Thyroid gland (tissue), 4 donors: ENCODE measurements around the gene SUGP2. TPM values are rescaled to one million over a fixed set of nuclear protein-coding genes. Genes with fewer than 3 reads are reported as not detected.

Source experiments
- DNase-seq, 2 donors: peaks; one replicate each; pipeline ENCODE4 v3.0.0-alpha.2; 2019
- H3K27ac ChIP-seq, 3 donors: fragments of 200-600 bp; sonication (generic); 1 replicate in 2 of 3; 2 replicates in 1 of 3; pipeline ENCODE4 v1.5.1; 2016 to 2019; ENCODE audit warnings: mild to moderate bottlenecking in 1 of 3, moderate library complexity in 1 of 3
- H3K27me3 ChIP-seq: fragments of 200-600 bp; sonication (generic); one replicate; pipeline ENCODE4 v1.5.1; 2019
- H3K36me3 ChIP-seq, 2 donors: fragments of 200-600 bp; sonication (generic); one replicate each; pipeline ENCODE4 v1.5.1; 2016 to 2019
- H3K4me1 ChIP-seq, 2 donors: fragments of 200-600 bp; sonication (generic); one replicate each; pipeline ENCODE4 v1.5.1; 2017 to 2019
- H3K4me3 ChIP-seq, 3 donors: fragments of 200-600 bp; sonication (generic); replicated peaks in 1 of 3; 1 replicate in 2 of 3; 2 replicates in 1 of 3; pipeline ENCODE4 v1.5.1; 2016; ENCODE audit warnings: mild to moderate bottlenecking in 1 of 3
- H3K9me3 ChIP-seq: fragments of 200-600 bp; sonication (generic); one replicate; pipeline ENCODE4 v1.5.1; 2017
- CTCF ChIP-seq, 6 experiments: fragments of 200-600 bp in 3 of 6; fragments of 450-650 bp in 3 of 6; sonication (generic) in 3 of 6; IDR thresholded peaks; one replicate each; pipeline ENCODE4 v1.5.1; 2016 to 2019; ENCODE audit warnings: antibody characterized with exemption in 6 of 6, mild to moderate bottlenecking in 2 of 6, inconsistent platforms in 1 of 6, moderate library complexity in 1 of 6
- POLR2A ChIP-seq, 2 donors: fragments of 450-650 bp; IDR thresholded peaks; one replicate each; pipeline ENCODE4 v1.6.1; 2017; ENCODE audit warnings: antibody characterized with exemption in 2 of 2, mild to moderate bottlenecking in 2 of 2, moderate library complexity in 1 of 2
- WGBS, 2 donors: methylation state at CpG; one replicate each; pipeline ENCODE4 v1.1.5; 2017; 5-methylcytosine and 5-hydroxymethylcytosine counted together
- intact Hi-C: fragments of 100-400 bp; cut with DNase I; formaldehyde crosslinking; loops from one replicate; pipeline ENCODE4 v1.15.1; 2023
- total RNA-seq, 4 donors: library from RNA; depleted of rRNA; stranded (reverse); fragments of >200 nt; gene quantifications; one replicate each; pipeline ENCODE4 v1.2.3, GENCODE V29; 2016

The SUGP2 gene
- total RNA-seq, 4 donors from 2014 or later: 70.3 to 93.5 (median 82.2) TPM

GRCh38 chr19:18948075-18948975 lies 85.0 kb downstream of the SUGP2 start:
- no peak overlapping the region for H3K4me3 ChIP-seq
- TF ChIP-seq CTCF (IDR thresholded peaks at IDR 0.05) (no peak), POLR2A (IDR thresholded peaks at IDR 0.05) (no peak)
- WGBS, 2 donors: 84 to 89% methylated on average over 7 to 13 of the region's 15 CpGs
- no peak for DNase-seq
- no peak overlapping the region for H3K27ac ChIP-seq
- no peaks in the 10 kb centered on the region for H3K9me3 ChIP-seq
- intact Hi-C loops: no loop called here
- H3K4me1 ChIP-seq: no peaks in the 10 kb centered on the region
- H3K36me3 ChIP-seq: no peaks in the 10 kb centered on the region
- no peaks in the 10 kb centered on the region for H3K27me3 ChIP-seq

- no peaks in the 10 kb centered on the region for H3K4me1 ChIP-seq
- no peaks in the 10 kb centered on the region for H3K36me3 ChIP-seq
- no peak overlapping the region for H3K4me3 ChIP-seq
- intact Hi-C loops: no loop called here
- no peaks in the 10 kb centered on the region for H3K27me3 ChIP-seq
- TF ChIP-seq CTCF (IDR thresholded peaks at IDR 0.05): no peak
- TF ChIP-seq POLR2A (IDR thresholded peaks at IDR 0.05): no peak
- no peaks in the 10 kb centered on the region for H3K9me3 ChIP-seq
- H3K27ac ChIP-seq: no peak overlapping the region
- no peak for DNase-seq
- 85 to 91% methylated on average over 13 to 14 of the region's 14 CpGs for WGBS, 2 donors
These were observed 86.4 kb downstream of the SUGP2 start for GRCh38 chr19:18946918-18947317.

GRCh38 chr19:18946335-18946734 lies 87.0 kb downstream of the SUGP2 start:
- Histone ChIP-seq H3K27ac (no peak overlapping the region), H3K27me3 (no peaks in the 10 kb centered on the region), H3K36me3 (no peaks in the 10 kb centered on the region), H3K4me3 (no peak overlapping the region), H3K4me1 (peaks cover 0 to 3% of the 10 kb centered on the region in 2 donors), H3K9me3 (no peaks in the 10 kb centered on the region)
- TF ChIP-seq CTCF (IDR thresholded peaks at IDR 0.05): no peak
- no peak for DNase-seq
- intact Hi-C loops: no loop called here

GRCh38 chr19:18945297-18945696 lies 88.0 kb downstream of the SUGP2 start:
- no peaks in the 10 kb centered on the region for H3K36me3 ChIP-seq
- no peaks in the 10 kb centered on the region for H3K9me3 ChIP-seq
- TF ChIP-seq CTCF (IDR thresholded peaks at IDR 0.05): no peak
- no peak for TF ChIP-seq POLR2A (IDR thresholded peaks at IDR 0.05)
- intact Hi-C loops: no loop called here
- no peaks in the 10 kb centered on the region for H3K27me3 ChIP-seq
- H3K27ac ChIP-seq: no peak overlapping the region
- peaks cover 0 to 3% of the 10 kb centered on the region in 2 donors for H3K4me1 ChIP-seq
- WGBS, 2 donors: 90 to 92% methylated on average over 9 of the region's 9 CpGs
- no peak for DNase-seq
- H3K4me3 ChIP-seq: no peak overlapping the region

- no peaks in the 10 kb centered on the region for H3K9me3 ChIP-seq
- H3K4me1 ChIP-seq: peaks cover 9 to 15% of the 10 kb centered on the region in 2 donors
- no peaks in the 10 kb centered on the region for H3K36me3 ChIP-seq
- intact Hi-C loops: loop anchor here (5.0 kb wide), 1 partner anchor 44 kb away; no protein-coding TSS in a partner anchor
- DNase-seq: no peak
- no peaks in the 10 kb centered on the region for H3K27me3 ChIP-seq
- H3K4me3 ChIP-seq: no peak overlapping the region
- 86 to 87% methylated on average over 4 of the region's 4 CpGs for WGBS, 2 donors
- TF ChIP-seq POLR2A (IDR thresholded peaks at IDR 0.05) (no peak), CTCF (IDR thresholded peaks at IDR 0.05) (no peak)
- H3K27ac ChIP-seq: no peak overlapping the region
These were observed 89.9 kb downstream of the SUGP2 start for GRCh38 chr19:18943465-18943864.
